H9 (cell line): Measurements from ENCODE around the gene RASL12. TPM values are rescaled to one million over a fixed set of nuclear protein-coding genes. Genes with fewer than 3 reads are reported as not detected.

Experiments used
- DNase-seq: peaks from one replicate; pipeline ENCODE4 v3.0.0-alpha.2; 2017
- H2AFZ ChIP-seq: one replicate; pipeline ENCODE4 v1.6.1; 2013; ENCODE audit warnings: mild to moderate bottlenecking, low read length, control low read depth, moderate library complexity
- H2AK5ac ChIP-seq: 2 replicates; pipeline ENCODE4 v1.6.1; 2013; ENCODE audit warnings: low read length, control low read depth, mixed read lengths; ENCODE audit not compliant: insufficient read length
- H2BK120ac ChIP-seq: one replicate; pipeline ENCODE4 v1.6.1; 2013; ENCODE audit warnings: low read depth, mild to moderate bottlenecking, low read length, control low read depth, inconsistent platforms; ENCODE audit not compliant: poor library complexity, severe bottlenecking
- H2BK12ac ChIP-seq: 2 replicates; pipeline ENCODE4 v1.6.1; 2013; ENCODE audit warnings: low read length, control low read depth, mixed read lengths, low read depth; ENCODE audit not compliant: insufficient read length
- H2BK15ac ChIP-seq: 2 replicates; pipeline ENCODE4 v1.6.1; 2013; ENCODE audit warnings: low read depth, low read length, control low read depth
- H2BK20ac ChIP-seq: one replicate; pipeline ENCODE4 v1.6.1; 2013; ENCODE audit warnings: low read depth, mild to moderate bottlenecking, low read length, control low read depth, inconsistent platforms; ENCODE audit not compliant: poor library complexity, severe bottlenecking
- H2BK5ac ChIP-seq: 2 replicates; pipeline ENCODE4 v1.6.1; 2013; ENCODE audit warnings: low read length, control low read depth, mixed read lengths; ENCODE audit not compliant: insufficient read length
- H3K14ac ChIP-seq: 2 replicates; pipeline ENCODE4 v1.6.1; 2013; ENCODE audit warnings: low read length, control low read depth; ENCODE audit not compliant: insufficient read depth
- H3K18ac ChIP-seq: 2 replicates; pipeline ENCODE4 v1.6.1; 2013; ENCODE audit warnings: low read depth, mild to moderate bottlenecking, mixed read lengths, low read length, control low read depth; ENCODE audit not compliant: insufficient read length
- H3K23ac ChIP-seq: 2 replicates; pipeline ENCODE4 v1.6.1; 2013; ENCODE audit warnings: low read length, control low read depth, mixed read lengths, low read depth; ENCODE audit not compliant: insufficient read length
- H3K23me2 ChIP-seq: 2 replicates; pipeline ENCODE4 v1.6.1; 2013; ENCODE audit warnings: low read depth, mild to moderate bottlenecking, mixed read lengths, low read length, control low read depth; ENCODE audit not compliant: insufficient read length, poor library complexity, severe bottlenecking
- H3K27ac ChIP-seq: 2 replicates; pipeline ENCODE4 v1.5.1; 2013; ENCODE audit warnings: low read length, control low read depth, mixed read lengths, low read depth; ENCODE audit not compliant: insufficient read length
- H3K27me3 ChIP-seq: 2 replicates; pipeline ENCODE4 v1.6.1; 2013; ENCODE audit warnings: low read length, control low read depth, inconsistent platforms; ENCODE audit not compliant: insufficient read depth
- H3K4ac ChIP-seq: 2 replicates; pipeline ENCODE4 v1.6.1; 2013; ENCODE audit warnings: low read depth, mild to moderate bottlenecking, control low read depth, inconsistent platforms, low read length, moderate library complexity
- H3K4me1 ChIP-seq: 2 replicates; pipeline ENCODE4 v1.6.1; 2013; ENCODE audit warnings: low read length, control low read depth, inconsistent platforms; ENCODE audit not compliant: insufficient read depth
- H3K4me2 ChIP-seq: 2 replicates; pipeline ENCODE4 v1.6.1; 2013; ENCODE audit warnings: low read length, control low read depth, mixed read lengths; ENCODE audit not compliant: insufficient read length, insufficient read depth
- H3K56ac ChIP-seq: 2 replicates; pipeline ENCODE4 v1.6.1; 2013; ENCODE audit warnings: low read depth, mild to moderate bottlenecking, mixed read lengths, low read length, control low read depth; ENCODE audit not compliant: insufficient read length
- H3K79me1 ChIP-seq: 2 replicates; pipeline ENCODE4 v1.6.1; 2013; ENCODE audit warnings: low read depth, mild to moderate bottlenecking, moderate library complexity, low read length, control low read depth, inconsistent platforms; ENCODE audit not compliant: insufficient read depth, poor library complexity, severe bottlenecking
- H3K79me2 ChIP-seq: 2 replicates; pipeline ENCODE4 v1.6.1; 2013; ENCODE audit warnings: low read length, control low read depth, inconsistent platforms; ENCODE audit not compliant: insufficient read depth
- H3K9ac ChIP-seq: 2 replicates; pipeline ENCODE4 v1.6.1; 2013; ENCODE audit warnings: low read length, control low read depth, mixed read lengths; ENCODE audit not compliant: insufficient read length; ENCODE audit errors: extremely low read depth
- H3K9me3 ChIP-seq: one replicate; pipeline ENCODE4 v1.6.1; 2013; ENCODE audit warnings: low read depth, low read length, inconsistent platforms; ENCODE audit not compliant: control insufficient read depth
- H3T11ph ChIP-seq: one replicate; pipeline ENCODE4 v1.6.1; 2013; ENCODE audit warnings: mild to moderate bottlenecking, low read length, control low read depth, inconsistent platforms
- H4K20me1 ChIP-seq: one replicate; pipeline ENCODE4 v1.6.1; 2013; ENCODE audit not compliant: control insufficient read depth, insufficient read length, insufficient read depth
- H4K5ac ChIP-seq: 2 replicates; pipeline ENCODE4 v1.6.1; 2013; ENCODE audit warnings: low read depth, mild to moderate bottlenecking, mixed read lengths, low read length, control low read depth; ENCODE audit not compliant: insufficient read length
- H4K8ac ChIP-seq: replicated peaks from 2 replicates; pipeline ENCODE4 v1.6.1; 2013; ENCODE audit warnings: low read length, control low read depth, mixed read lengths, low read depth; ENCODE audit not compliant: insufficient read length
- H4K91ac ChIP-seq: 2 replicates; pipeline ENCODE4 v1.6.1; 2013; ENCODE audit warnings: low read depth, mild to moderate bottlenecking, moderate library complexity, mixed read lengths, low read length, control low read depth; ENCODE audit not compliant: insufficient read length
- H3K27ac Mint-ChIP-seq, 3 experiments: 2 replicates in 2 of 3; 3 replicates in 1 of 3; pipeline ENCODE4 v1.8.0; 2020 to 2021; ENCODE audit warnings: mixed read lengths in 3 of 3, mild to moderate bottlenecking in 1 of 3, moderate library complexity in 1 of 3
- H3K27me3 Mint-ChIP-seq: 2 replicates; pipeline ENCODE4 v1.8.0; 2021; ENCODE audit warnings: low read depth, mild to moderate bottlenecking, moderate library complexity, mixed read lengths
- H3K36me3 Mint-ChIP-seq, 3 experiments: 2 replicates in 2 of 3; 3 replicates in 1 of 3; pipeline ENCODE4 v1.8.0; 2020 to 2021; ENCODE audit warnings: low read depth in 3 of 3, mixed read lengths in 3 of 3; ENCODE audit not compliant: insufficient read depth in 1 of 3
- H3K4me1 Mint-ChIP-seq, 2 experiments: 2 replicates each; pipeline ENCODE4 v1.8.0; 2020; ENCODE audit warnings: mixed read lengths in 2 of 2
- H3K4me3 Mint-ChIP-seq, 2 experiments: 2 replicates in 1 of 2; 3 replicates in 1 of 2; pipeline ENCODE4 v1.8.0; 2020 to 2021; ENCODE audit warnings: mild to moderate bottlenecking in 2 of 2, mixed read lengths in 2 of 2, moderate library complexity in 1 of 2
- H3K9me3 Mint-ChIP-seq, 2 experiments: 2 replicates in 1 of 2; 3 replicates in 1 of 2; pipeline ENCODE4 v1.8.0; 2020; ENCODE audit warnings: mild to moderate bottlenecking in 2 of 2, mixed read lengths in 2 of 2, moderate library complexity in 1 of 2
- CTCF ChIP-seq: fragments of 200-600 bp; sonication (generic); conservative IDR thresholded peaks from 3 replicates; pipeline ENCODE4 v1.8.0; 2021; ENCODE audit warnings: antibody characterized with exemption, mild to moderate bottlenecking
- WGBS: extraction: QIAGEN DNeasy Blood & Tissue Kit; methylation state at CpG from one replicate; pipeline ENCODE4 v1.1.7; 2013; ENCODE audit warnings: missing lambda C conversion rate, low lambda C conversion rate, mixed read lengths; ENCODE audit not compliant: insufficient read length; ENCODE audit errors: extremely low coverage; 5-methylcytosine and 5-hydroxymethylcytosine counted together
- total RNA-seq: library from RNA; stranded (reverse); gene quantifications from 2 replicates; pipeline ENCODE4 v1.2.1, GENCODE V29; 2021

RASL12 gene
- total RNA-seq, 1 experiment from 2014 or later, result 7.5 TPM

GRCh38 chr15:65095747-65096104, 27.9 kb upstream of the RASL12 start:
- Histone ChIP-seq H3K14ac (no peak overlapping the region), H4K91ac (no peak overlapping the region), H3K23ac (no peak overlapping the region), H4K8ac (no peak overlapping the region), H2BK20ac (no peak overlapping the region), H3K9ac (no peak overlapping the region), H2BK120ac (no peak overlapping the region), H3K56ac (no peak overlapping the region), H3K4ac (no peak overlapping the region), H2BK5ac (no peak overlapping the region), H3K79me1 (no peaks in the 10 kb centered on the region), H3K23me2 (no peaks in the 10 kb centered on the region), H3T11ph (no peak overlapping the region), H3K4me2 (no peak overlapping the region), H4K5ac (no peak overlapping the region), H3K27me3 (no peaks in the 10 kb centered on the region), H3K9me3 (no peaks in the 10 kb centered on the region), H3K4me1 (no peaks in the 10 kb centered on the region), H3K79me2 (no peaks in the 10 kb centered on the region), H3K27ac (no peak overlapping the region), H2BK12ac (no peak overlapping the region), H4K20me1 (no peaks in the 10 kb centered on the region), H2BK15ac (no peak overlapping the region), H2AFZ (no peak overlapping the region), H2AK5ac (no peak overlapping the region), H3K18ac (no peak overlapping the region)
- peaks cover 3 to 6% of the 10 kb centered on the region in 2 experiments; a peak in 2 of 4 replicates for H3K4me1 Mint-ChIP-seq
- peaks cover 0 to 15% (median 8%) of the 10 kb centered on the region in 3 experiments; a peak in 6 of 7 replicates for H3K36me3 Mint-ChIP-seq
- no peak for DNase-seq
- no CpG with 5 or more reads among the region's 6 CpGs for WGBS
- no peak for TF ChIP-seq CTCF
- H3K4me3 Mint-ChIP-seq, result no peak overlapping the region
- no peaks in the 10 kb centered on the region for H3K9me3 Mint-ChIP-seq
- H3K27me3 Mint-ChIP-seq, result no peaks in the 10 kb centered on the region; the same call in 1 of the 2 replicates
- no peak overlapping the region for H3K27ac Mint-ChIP-seq
